Prostate gland (tissue), 2 donors: ENCODE measurements around the gene OSBP. TPM values are rescaled to one million over a fixed set of nuclear protein-coding genes. Genes with fewer than 3 reads are reported as not detected.

Source experiments
- DNase-seq: peaks from one replicate; pipeline ENCODE4 v3.0.0-alpha.2; 2019; ENCODE audit warnings: low spot score
- H3K27ac ChIP-seq, 2 donors: fragments of 200-600 bp; sonication (generic); 2 replicates each; pipeline ENCODE4 v1.5.1; 2017 to 2019
- H3K27me3 ChIP-seq: fragments of 200-600 bp; sonication (generic); replicated peaks from 2 replicates; pipeline ENCODE4 v1.5.1; 2019; ENCODE audit not compliant: insufficient read depth
- H3K36me3 ChIP-seq, 2 donors: fragments of 200-600 bp; sonication (generic); 1 replicate in 1 of 2; 2 replicates in 1 of 2; pipeline versions ENCODE4 v1.5.1 to v1.8.1; 2017 to 2019
- H3K4me1 ChIP-seq: fragments of 200-600 bp; sonication (generic); replicated peaks from 2 replicates; pipeline ENCODE4 v1.5.1; 2019
- H3K4me3 ChIP-seq, 2 donors: fragments of 200-600 bp; sonication (generic); 2 replicates each; pipeline ENCODE4 v1.5.1; 2017 to 2019
- H3K9me3 ChIP-seq: fragments of 200-600 bp; sonication (generic); 2 replicates; pipeline ENCODE4 v1.5.1; 2017
- POLR2A ChIP-seq: fragments of 450-650 bp; IDR thresholded peaks from one replicate; pipeline ENCODE4 v1.6.1; 2016; ENCODE audit warnings: antibody characterized with exemption, mild to moderate bottlenecking
- POLR2AphosphoS5 ChIP-seq: sonication (generic); formaldehyde crosslinking; IDR thresholded peaks from one replicate; pipeline ENCODE4 v1.6.1; 2017; ENCODE audit warnings: antibody characterized with exemption
- WGBS: methylation state at CpG from one replicate; pipeline ENCODE4 v1.1.5; 2018; 5-methylcytosine and 5-hydroxymethylcytosine counted together
- intact Hi-C: fragments of 100-400 bp; cut with DNase I; formaldehyde crosslinking; loops from one replicate; pipeline ENCODE4 v1.14.2; 2022
- total RNA-seq, 2 donors: library from RNA; depleted of rRNA; stranded (reverse); fragments of >200 nt; gene quantifications; one replicate each; pipeline ENCODE4 v1.1.0, GENCODE V29; 2016
- TF ChIP-seq, protein P1 (sequence below), 4 experiments: fragments of 200-600 bp in 2 of 4; fragments of 450-650 bp in 2 of 4; sonication (generic) in 2 of 4; IDR thresholded peaks; 1 replicate in 3 of 4; 2 replicates in 1 of 4; pipeline ENCODE4 v1.5.1; 2016 to 2019; ENCODE audit warnings: antibody characterized with exemption in 4 of 4, mild to moderate bottlenecking in 2 of 4, moderate library complexity in 2 of 4

Gene OSBP
- total RNA-seq, 2 donors from 2014 or later, result 46.1 to 49.0 TPM

DNA sequence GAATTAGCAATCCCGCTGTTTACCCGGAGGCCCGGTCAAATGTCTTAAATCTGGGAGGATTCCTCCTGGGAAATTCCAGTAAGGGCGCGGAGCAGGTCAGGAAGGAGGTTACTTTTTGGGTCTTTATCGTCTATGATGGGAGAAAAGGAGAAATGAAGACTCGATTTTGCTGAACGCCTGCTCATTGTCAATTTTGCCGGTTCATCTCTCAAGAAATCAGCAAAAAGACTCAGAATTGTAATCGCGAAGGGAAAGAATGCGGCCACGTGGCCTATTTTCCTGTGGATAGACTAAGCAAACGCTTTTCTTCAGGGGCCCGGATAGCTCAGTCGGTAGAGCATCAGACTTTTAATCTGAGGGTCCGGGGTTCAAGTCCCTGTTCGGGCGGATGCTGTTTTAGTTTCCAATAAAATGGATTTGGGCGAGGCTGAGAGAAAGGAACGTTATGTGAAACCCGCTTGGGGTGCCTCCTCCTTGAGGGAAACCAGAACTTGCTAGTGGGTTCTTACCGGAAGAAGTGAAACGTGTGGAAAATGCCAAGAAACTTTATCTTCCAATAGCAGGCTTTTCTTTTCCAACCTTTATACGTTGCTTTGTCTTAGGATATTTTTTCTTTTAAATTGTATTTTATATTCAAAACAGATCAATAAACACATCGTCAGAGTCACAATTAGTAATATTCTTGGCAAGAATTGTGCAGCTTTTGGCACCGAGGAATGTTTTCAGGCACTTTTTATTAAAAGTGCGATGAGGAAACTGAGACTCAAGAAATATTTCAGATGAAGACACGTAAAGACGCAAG, 59.3 kb downstream of the OSBP start:
- peak overlapping the region; percentile 7 to 20 for H3K4me3 ChIP-seq
- intact Hi-C loops, result loop anchor here (10.0 kb wide), 1 partner anchor 1778 kb away; the partner anchor contains the start of genes DDB1 and TKFC
- H3K36me3 ChIP-seq, result no peaks in the 10 kb centered on the region
- peak overlapping the region in 1 of 2 donors; percentile 16 for H3K27ac ChIP-seq
- H3K27me3 ChIP-seq, result no peaks in the 10 kb centered on the region
- DNase-seq, result no peak
- H3K4me1 ChIP-seq, result no peaks in the 10 kb centered on the region
- TF ChIP-seq POLR2AphosphoS5 (peak; percentile 27), POLR2A (no peak)
- TF ChIP-seq, protein P1, sequence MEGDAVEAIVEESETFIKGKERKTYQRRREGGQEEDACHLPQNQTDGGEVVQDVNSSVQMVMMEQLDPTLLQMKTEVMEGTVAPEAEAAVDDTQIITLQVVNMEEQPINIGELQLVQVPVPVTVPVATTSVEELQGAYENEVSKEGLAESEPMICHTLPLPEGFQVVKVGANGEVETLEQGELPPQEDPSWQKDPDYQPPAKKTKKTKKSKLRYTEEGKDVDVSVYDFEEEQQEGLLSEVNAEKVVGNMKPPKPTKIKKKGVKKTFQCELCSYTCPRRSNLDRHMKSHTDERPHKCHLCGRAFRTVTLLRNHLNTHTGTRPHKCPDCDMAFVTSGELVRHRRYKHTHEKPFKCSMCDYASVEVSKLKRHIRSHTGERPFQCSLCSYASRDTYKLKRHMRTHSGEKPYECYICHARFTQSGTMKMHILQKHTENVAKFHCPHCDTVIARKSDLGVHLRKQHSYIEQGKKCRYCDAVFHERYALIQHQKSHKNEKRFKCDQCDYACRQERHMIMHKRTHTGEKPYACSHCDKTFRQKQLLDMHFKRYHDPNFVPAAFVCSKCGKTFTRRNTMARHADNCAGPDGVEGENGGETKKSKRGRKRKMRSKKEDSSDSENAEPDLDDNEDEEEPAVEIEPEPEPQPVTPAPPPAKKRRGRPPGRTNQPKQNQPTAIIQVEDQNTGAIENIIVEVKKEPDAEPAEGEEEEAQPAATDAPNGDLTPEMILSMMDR (IDR thresholded peaks at IDR 0.05), result no peak
- H3K9me3 ChIP-seq, result no peaks in the 10 kb centered on the region
- 10% methylated on average over 30 of the region's 30 CpGs for WGBS

DNA sequence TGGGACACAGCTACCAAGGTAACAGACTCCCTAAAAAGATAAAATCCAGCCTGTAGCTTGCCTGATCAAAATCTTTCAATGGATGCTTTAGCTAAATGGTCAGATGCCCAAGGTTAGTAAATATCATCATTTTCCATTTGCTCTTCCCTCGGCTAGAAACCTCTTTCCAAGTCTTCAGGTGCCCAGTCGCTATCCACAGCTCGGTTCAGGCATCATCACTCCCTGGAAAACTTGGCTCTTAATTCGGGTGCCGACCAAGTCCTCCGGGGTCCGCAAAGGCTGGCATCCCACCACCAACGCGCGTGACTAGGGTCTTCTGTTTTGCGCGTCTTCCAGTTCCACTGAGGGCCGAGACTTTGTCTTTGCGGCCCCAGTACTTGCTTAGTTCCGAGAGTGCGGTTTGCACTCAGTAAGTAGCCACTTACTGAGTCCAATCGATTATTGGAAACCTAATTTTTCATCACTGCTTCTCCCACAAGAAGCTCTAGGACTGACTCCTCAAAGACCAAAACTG, 59.9 kb downstream of the OSBP start:
- 26% methylated on average over 17 of the region's 17 CpGs for whole genome bisulfite sequencing
- intact Hi-C loops, result loop anchor here (10.0 kb wide), 1 partner anchor 1779 kb away; the partner anchor contains the start of genes DDB1 and TKFC

DNA sequence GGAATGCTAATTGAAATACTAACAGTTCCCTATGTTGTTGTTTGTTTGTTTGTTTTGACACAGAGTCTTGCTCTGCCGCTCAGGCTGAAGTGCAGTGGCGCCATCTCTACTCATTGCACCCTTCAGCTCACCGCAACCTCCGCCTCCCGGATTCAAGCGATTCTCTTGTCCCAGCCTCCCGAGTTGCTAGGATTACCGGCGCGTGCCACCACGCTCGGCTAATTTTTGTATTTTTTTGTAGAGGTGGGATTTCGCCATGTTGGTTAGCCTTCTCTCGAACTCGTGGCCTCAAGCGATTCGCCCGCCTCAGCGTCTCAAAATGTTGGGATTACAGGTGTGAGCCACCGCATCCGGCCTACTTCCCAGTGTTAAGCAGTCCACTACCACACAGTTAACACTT, 62.3 kb downstream of the OSBP start:
- H3K27ac ChIP-seq, result no peak overlapping the region

More for the DNA sequence above, 59.9 kb downstream of the OSBP start:
- no peaks in the 10 kb centered on the region for H3K9me3 ChIP-seq
- peak overlapping the region in 1 of 2 donors; percentile 20 for H3K4me3 ChIP-seq
- H3K4me1 ChIP-seq, result no peaks in the 10 kb centered on the region
- no peaks in the 10 kb centered on the region for H3K36me3 ChIP-seq
- no peaks in the 10 kb centered on the region for H3K27me3 ChIP-seq
- no peak for TF ChIP-seq POLR2AphosphoS5
- DNase-seq, result no peak
- no peak overlapping the region for H3K27ac ChIP-seq

DNA sequence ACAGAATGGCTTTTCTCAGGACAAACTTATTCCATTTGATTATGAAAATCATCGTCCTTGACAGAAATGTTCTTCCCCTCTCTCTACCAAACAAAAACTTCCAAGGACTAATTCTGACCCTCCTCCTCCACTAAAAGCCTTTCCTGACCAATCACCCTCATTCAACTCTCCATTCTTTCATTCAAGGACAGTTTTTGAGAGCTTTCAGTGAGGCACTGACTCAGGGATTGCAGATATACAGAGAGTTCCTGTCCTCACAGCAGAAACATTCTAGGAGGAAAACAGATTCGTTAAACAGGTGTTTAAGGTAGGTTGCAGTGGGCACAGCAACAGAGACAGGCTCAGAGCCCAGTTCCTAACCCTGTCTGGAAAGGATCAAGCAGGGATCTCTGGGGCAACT, 62.7 kb downstream of the OSBP start:
- Histone ChIP-seq H3K4me1 (no peaks in the 10 kb centered on the region), H3K4me3 (no peak overlapping the region), H3K9me3 (no peaks in the 10 kb centered on the region), H3K36me3 (no peaks in the 10 kb centered on the region), H3K27ac (no peak overlapping the region), H3K27me3 (no peaks in the 10 kb centered on the region)
- intact Hi-C loops, result loop anchor here (5.0 to 10.0 kb wide), 2 partner anchors 114 to 1782 kb away; partner anchors contain the start of genes DDB1, PATL1 and TKFC
- TF ChIP-seq POLR2AphosphoS5 (no peak), POLR2A (no peak)
- TF ChIP-seq, protein P1 (IDR thresholded peaks at IDR 0.05), result no peak
- WGBS, result 75% methylated on average over 2 of the region's 2 CpGs
- DNase-seq, result no peak

More for the DNA sequence above, 62.3 kb downstream of the OSBP start:
- Histone ChIP-seq H3K4me3 (no peak overlapping the region), H3K27me3 (no peaks in the 10 kb centered on the region), H3K36me3 (no peaks in the 10 kb centered on the region), H3K9me3 (no peaks in the 10 kb centered on the region), H3K4me1 (no peaks in the 10 kb centered on the region)
- WGBS, result 97% methylated on average over 21 of the region's 21 CpGs
- TF ChIP-seq, protein P1 (IDR thresholded peaks at IDR 0.05), result no peak
- TF ChIP-seq POLR2A (no peak), POLR2AphosphoS5 (no peak)
- intact Hi-C loops, result loop anchor here (5.0 to 10.0 kb wide), 2 partner anchors 114 to 1781 kb away; partner anchors contain the start of genes DDB1, PATL1 and TKFC
- no peak for DNase-seq

DNA sequence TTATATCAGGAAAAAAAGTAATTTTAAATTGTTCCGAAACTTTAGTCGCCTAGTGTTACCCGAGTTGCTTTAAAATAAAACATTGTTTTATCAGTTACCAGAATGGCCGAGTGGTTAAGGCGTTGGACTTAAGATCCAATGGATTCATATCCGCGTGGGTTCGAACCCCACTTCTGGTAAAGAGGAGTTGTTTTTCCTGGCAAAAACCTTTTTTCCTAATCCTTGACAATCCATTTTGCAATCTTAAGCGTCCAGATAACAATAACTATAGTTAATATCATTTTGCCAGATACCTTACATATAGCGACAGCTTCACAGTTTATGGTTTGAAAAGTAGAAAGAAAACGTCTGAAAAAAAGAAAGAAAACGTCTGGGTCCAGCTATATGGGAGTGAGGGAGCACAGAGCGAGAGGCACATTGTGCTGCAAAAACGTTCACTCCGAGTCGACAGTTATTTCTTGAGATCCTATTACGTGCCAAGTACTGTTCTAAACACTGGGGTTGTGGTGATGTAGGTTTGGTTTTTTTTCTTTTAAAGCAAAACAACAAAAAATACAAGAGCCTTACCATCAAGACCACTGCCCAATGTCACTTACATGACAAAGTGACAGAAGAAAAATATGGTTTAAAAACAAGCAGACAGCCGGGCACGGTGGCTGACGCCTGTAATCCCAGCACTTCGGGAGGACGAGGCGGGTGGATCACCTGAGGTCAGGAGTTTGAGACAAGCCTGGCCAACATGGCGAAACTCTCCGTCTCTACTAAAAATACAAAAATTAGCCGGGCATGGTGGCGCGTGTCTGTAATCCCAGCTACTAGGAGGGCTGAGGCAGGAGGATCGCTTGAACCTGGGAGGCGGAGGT, 63.7 kb downstream of the OSBP start:
- Histone ChIP-seq H3K27me3 (no peaks in the 10 kb centered on the region), H3K4me1 (no peaks in the 10 kb centered on the region), H3K9me3 (no peaks in the 10 kb centered on the region), H3K27ac (peak overlapping the region; percentile 67 to 74), H3K36me3 (no peaks in the 10 kb centered on the region), H3K4me3 (peak overlapping the region; percentile 34 to 41)
- DNase-seq, result no peak
- TF ChIP-seq POLR2A, result no peak
- TF ChIP-seq, protein P1 (IDR thresholded peaks at IDR 0.05), result no peak
- intact Hi-C loops, result loop anchor here (1.0 to 10.0 kb wide), 3 partner anchors 64 to 1783 kb away; partner anchors contain the start of genes DDB1, PATL1 and TKFC
- WGBS, result 24% methylated on average over 30 of the region's 30 CpGs
